Stimulated activated CD4-positive, alpha-beta T cell treated with anti-CD3 and anti-CD28 coated beads, Interleukin-4, amount 100 ng/mL, for 48 hours (primary cell): ENCODE results near the gene TRIM60.
"Not testable (repeated sequence)": the region's sequence is repeated elsewhere in the genome, so short reads cannot be mapped to it uniquely, and the experiment has no call there.

ENCODE experiments used
- DNase-seq, 2 donors: peaks; one replicate each; pipeline ENCODE4 v3.0.0-alpha.2; 2020; ENCODE audit warnings: low read depth in 2 of 2

Gene TRIM60

GRCh38 chr4:165031436-165032211, at the start of gene TRIM60:
Gene TRIM60 (plus strand): TSS chr4:165031999. CDS start chr4:165040073, 8,074 bp downstream.
- no peak for DNase-seq

- no peak for DNase-seq
Measured at GRCh38 chr4:164989471-164989870, 42.3 kb upstream of the TRIM60 start.

GRCh38 chr4:164990786-164991185, 41.0 kb upstream of the TRIM60 start:
- not testable (repeated sequence) for DNase-seq

- DNase-seq: not testable (repeated sequence)
Measured at GRCh38 chr4:164996123-164996522, 35.7 kb upstream of the TRIM60 start.

- DNase-seq: no peak
Measured at GRCh38 chr4:164997324-164997723, 34.5 kb upstream of the TRIM60 start.

GRCh38 chr4:164997941-164998340, 33.9 kb upstream of the TRIM60 start:
- DNase-seq: no peak

- DNase-seq: not testable (repeated sequence)
Measured at GRCh38 chr4:164998526-164999080, 33.2 kb upstream of the TRIM60 start.

GRCh38 chr4:165001957-165002356, 29.8 kb upstream of the TRIM60 start:
- not testable (repeated sequence) for DNase-seq

GRCh38 chr4:165005352-165005925, 26.4 kb upstream of the TRIM60 start:
- no peak for DNase-seq

- no peak for DNase-seq
Measured at GRCh38 chr4:165006456-165006855, 25.3 kb upstream of the TRIM60 start.

- DNase-seq: no peak
Measured at GRCh38 chr4:165006886-165007285, 24.9 kb upstream of the TRIM60 start.

- DNase-seq: no peak
Measured at GRCh38 chr4:165009493-165010227, 22.1 kb upstream of the TRIM60 start.

- DNase-seq: no peak
Measured at GRCh38 chr4:165010487-165010886, 21.3 kb upstream of the TRIM60 start.

GRCh38 chr4:165010991-165011390, 20.8 kb upstream of the TRIM60 start:
- DNase-seq: no peak

- no peak for DNase-seq
Measured at GRCh38 chr4:165011403-165011802, 20.4 kb upstream of the TRIM60 start.

GRCh38 chr4:165013691-165014090, 18.1 kb upstream of the TRIM60 start:
- no peak for DNase-seq

GRCh38 chr4:165016971-165017370, 14.8 kb upstream of the TRIM60 start:
- no peak for DNase-seq

GRCh38 chr4:165019995-165020394, 11.8 kb upstream of the TRIM60 start:
- not testable (repeated sequence) for DNase-seq

- not testable (repeated sequence) for DNase-seq
Measured at GRCh38 chr4:165025782-165026181, 6.0 kb upstream of the TRIM60 start.

GRCh38 chr4:165027762-165028402, 3.9 kb upstream of the TRIM60 start:
- DNase-seq: no peak

- no peak for DNase-seq
Measured at GRCh38 chr4:165048170-165048569, 16.4 kb downstream of the TRIM60 start.

GRCh38 chr4:165052627-165053026, 20.8 kb downstream of the TRIM60 start:
- no peak for DNase-seq
